ENCODE results near the gene ZYG11A.

DNA sequence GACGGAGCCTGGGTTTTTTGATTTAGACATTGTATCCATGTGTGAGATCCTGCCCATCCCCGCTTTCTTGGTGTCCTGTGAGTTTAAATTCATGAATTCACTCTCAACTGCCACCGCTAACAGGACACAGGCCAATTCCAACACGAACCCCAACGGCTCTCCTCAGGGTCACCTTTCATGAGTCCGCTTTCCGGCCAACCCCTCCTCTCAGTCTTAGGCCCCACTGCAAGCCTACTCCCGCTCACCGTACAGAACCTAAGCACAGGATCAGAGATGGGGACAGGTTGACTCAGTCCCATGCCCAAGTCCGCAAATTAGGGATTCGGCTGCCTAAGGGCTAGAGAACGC lies 84.3 kb downstream of the ZYG11A start:
- TF ChIP-seq, protein P1, sequence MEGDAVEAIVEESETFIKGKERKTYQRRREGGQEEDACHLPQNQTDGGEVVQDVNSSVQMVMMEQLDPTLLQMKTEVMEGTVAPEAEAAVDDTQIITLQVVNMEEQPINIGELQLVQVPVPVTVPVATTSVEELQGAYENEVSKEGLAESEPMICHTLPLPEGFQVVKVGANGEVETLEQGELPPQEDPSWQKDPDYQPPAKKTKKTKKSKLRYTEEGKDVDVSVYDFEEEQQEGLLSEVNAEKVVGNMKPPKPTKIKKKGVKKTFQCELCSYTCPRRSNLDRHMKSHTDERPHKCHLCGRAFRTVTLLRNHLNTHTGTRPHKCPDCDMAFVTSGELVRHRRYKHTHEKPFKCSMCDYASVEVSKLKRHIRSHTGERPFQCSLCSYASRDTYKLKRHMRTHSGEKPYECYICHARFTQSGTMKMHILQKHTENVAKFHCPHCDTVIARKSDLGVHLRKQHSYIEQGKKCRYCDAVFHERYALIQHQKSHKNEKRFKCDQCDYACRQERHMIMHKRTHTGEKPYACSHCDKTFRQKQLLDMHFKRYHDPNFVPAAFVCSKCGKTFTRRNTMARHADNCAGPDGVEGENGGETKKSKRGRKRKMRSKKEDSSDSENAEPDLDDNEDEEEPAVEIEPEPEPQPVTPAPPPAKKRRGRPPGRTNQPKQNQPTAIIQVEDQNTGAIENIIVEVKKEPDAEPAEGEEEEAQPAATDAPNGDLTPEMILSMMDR (IDR thresholded peaks at IDR 0.05), result no peak
- no peak for TF ChIP-seq POLR2AphosphoS5 (IDR thresholded peaks at IDR 0.05)
- TF ChIP-seq POLR2A (IDR thresholded peaks at IDR 0.05), result no peak

Measured in prostate gland (tissue), 2 donors.